Mammary epithelial cell (primary cell): Measurements from ENCODE around the gene NKD1.

ENCODE experiments used
- EZH2 ChIP-seq: IDR thresholded peaks from 2 replicates; pipeline ENCODE4 v1.6.1; 2012; ENCODE audit warnings: low read length, inconsistent platforms, borderline replicate concordance
- TF ChIP-seq, protein P1 (sequence below), 2 donors: IDR thresholded peaks in 1 of 2; conservative IDR thresholded peaks in 1 of 2; 2 replicates each; pipeline ENCODE4 v1.5.1; 2011 to 2012; ENCODE audit warnings: inconsistent platforms in 2 of 2, low read length in 2 of 2, mild to moderate bottlenecking in 2 of 2, control low read depth in 1 of 2, low read depth in 1 of 2; ENCODE audit not compliant: insufficient read depth in 1 of 2; ENCODE audit errors: extremely low read depth in 1 of 2

GRCh38 chr16:50604610-50605009, 56.4 kb downstream of the NKD1 start:
- TF ChIP-seq, protein P1, sequence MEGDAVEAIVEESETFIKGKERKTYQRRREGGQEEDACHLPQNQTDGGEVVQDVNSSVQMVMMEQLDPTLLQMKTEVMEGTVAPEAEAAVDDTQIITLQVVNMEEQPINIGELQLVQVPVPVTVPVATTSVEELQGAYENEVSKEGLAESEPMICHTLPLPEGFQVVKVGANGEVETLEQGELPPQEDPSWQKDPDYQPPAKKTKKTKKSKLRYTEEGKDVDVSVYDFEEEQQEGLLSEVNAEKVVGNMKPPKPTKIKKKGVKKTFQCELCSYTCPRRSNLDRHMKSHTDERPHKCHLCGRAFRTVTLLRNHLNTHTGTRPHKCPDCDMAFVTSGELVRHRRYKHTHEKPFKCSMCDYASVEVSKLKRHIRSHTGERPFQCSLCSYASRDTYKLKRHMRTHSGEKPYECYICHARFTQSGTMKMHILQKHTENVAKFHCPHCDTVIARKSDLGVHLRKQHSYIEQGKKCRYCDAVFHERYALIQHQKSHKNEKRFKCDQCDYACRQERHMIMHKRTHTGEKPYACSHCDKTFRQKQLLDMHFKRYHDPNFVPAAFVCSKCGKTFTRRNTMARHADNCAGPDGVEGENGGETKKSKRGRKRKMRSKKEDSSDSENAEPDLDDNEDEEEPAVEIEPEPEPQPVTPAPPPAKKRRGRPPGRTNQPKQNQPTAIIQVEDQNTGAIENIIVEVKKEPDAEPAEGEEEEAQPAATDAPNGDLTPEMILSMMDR (conservative IDR thresholded peaks at IDR 0.05 in 1 of 2, IDR thresholded peaks at IDR 0.05 in 1 of 2; ENCODE audit: extremely low read depth in 1 of 2, insufficient read depth in 1 of 2, low read depth in 1 of 2, low read length in 2 of 2) = no peak
- no peak for TF ChIP-seq EZH2
